Measurements from ENCODE around the gene UTY.

The UTY gene

DNA sequence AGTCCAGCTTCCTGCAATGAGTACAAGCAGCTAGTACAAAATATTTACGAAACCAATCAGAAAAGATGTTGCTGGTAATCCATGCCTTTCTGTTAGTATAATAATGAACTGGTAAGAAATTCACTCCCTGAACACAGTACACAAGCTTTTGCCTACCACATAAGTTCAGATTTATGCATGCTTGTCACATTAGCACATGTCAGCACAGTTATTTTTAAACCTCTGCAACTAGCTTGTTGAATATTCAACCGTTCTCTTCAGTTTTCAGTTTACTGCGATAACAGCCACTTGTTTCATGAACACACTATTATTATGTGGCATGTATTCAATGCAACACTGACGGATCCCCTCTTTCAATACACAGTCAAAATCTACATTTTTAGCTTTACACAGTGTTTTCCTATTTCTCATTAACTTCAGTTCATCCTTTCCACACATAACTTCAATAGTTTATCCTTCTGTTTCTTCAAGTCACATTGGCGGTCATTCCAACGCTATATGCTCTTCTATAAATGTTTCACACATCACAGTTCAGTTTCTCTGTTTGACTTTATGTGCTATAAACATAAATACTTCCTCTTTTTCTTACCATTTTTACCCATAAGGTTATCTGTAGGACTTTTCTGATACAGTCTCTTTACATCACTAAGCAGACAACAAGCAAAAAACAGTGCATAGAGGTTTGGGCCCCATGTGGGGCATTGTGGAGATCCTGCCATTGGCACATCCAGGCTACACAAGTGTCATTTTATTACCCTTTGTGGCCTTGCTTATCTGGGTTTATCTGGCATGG is 62.8 kb downstream of the UTY start:
- DNase-seq (ENCODE audit: extremely low spot score, insufficient read length, low read depth), result no peak

DNA sequence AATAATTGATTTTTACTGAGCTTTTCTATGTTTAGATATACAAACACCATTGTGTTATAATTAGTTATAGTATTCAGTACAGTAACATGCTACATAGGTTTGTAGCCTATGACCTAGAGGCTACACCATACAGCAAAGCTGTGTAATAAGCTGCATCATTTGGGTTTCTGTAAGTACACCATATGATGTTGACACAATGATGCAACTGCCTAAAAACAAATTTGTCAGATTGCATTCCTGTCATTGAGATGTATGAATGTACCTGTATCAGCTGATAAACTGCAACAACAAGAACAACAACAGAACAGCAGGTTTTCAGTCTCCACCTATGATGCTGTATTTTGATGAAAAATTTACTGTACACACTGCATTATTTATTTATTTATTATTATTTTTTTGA is 64.3 kb downstream of the UTY start:
- no peak for FAIRE-seq
- no peak for DNase-seq (ENCODE audit: extremely low spot score, insufficient read length, low read depth)

More for the DNA sequence above, 62.8 kb downstream of the UTY start:
- peak; percentile 96 for FAIRE-seq

DNA sequence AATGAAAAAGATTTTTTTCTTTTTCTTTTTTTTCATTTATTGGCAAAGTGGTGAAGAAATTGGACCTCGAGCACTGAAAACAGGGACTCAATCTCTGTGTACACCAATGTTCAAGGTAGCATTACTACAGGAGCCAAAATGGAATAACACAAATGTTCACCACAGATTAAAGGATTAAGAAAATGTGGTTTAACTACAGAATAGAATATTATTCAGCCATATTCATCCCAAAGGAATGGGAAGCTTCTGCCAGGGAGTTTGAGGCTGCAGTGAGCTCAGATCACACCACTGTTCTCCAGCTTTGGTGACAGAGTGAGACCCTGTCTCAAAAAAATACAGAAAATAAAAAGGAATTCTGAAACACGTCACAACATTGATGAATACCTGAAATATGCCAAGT is 81.0 kb downstream of the UTY start:
- DNase-seq (ENCODE audit: extremely low spot score, insufficient read length, low read depth) (no peak), FAIRE-seq (no peak)

DNA sequence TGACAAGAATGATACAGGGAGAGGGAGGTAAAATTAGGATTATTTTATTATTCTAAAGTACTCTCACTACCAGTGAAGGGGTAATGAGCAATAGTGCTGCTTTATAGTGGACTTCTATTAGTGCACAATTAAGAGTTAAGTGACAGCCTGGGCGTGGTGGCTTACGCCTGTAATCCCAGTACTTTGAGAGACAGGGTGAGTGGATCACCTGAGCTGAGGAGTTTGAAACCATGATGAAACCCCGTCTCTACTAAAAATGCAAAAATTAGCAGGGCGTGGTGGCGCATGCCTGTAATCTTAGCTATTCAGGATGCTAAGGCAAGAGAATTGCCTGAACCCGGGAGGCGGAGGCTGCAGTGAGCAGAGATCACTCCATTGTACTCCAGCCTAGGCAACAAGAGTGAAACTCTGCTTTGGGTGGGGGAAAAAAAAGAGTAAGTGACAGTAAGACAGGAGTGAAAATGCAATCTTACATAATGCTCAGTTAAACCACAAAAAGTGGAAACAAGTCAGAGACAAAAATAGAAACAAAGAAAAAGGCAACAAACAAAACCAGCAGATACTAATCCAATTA is 98.6 kb downstream of the UTY start:
- FAIRE-seq, result peak; percentile 73
- DNase-seq (ENCODE audit: extremely low spot score, insufficient read length, low read depth), result no peak

DNA sequence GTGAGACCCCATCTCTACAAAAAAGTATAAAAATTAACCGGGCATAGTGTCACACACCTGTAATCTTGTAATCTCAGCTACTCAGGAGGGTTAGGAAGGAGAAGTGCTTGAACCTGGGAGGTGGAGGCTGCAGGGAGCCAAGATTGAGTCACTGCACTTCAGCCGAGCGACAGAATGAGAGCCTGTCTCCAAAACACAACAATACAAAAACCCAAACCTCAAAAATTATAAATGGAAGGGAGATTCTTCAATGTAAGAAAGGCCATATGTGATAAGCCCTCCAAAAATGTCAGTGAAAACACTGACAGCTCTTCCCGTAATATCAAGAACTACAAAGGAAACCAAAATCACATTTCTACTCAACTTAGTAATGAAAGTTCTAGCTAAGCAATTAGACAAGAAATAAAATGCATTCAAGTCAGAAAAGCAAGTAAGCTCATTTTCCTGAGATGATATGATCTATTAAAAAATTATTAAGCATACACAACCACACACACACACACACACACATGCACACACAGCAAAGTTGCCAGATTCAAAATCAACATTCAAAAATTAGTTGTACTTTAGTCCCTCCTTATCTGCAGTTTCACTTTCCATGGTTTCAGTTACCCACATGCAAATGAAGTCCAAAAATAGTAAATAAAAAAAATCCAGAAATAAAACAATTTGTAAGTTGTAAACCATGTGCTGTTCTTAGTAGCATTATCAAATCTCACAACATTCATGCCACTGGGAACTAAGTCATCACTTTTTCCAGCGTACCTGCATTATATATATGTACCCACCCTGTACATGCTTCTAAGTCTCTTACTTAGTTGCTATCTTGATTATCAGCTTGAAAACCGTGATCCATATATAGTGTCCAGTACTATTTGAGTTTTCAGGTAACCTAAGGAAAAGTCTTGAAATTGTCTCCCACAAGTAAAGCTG is 108.7 kb downstream of the UTY start:
- FAIRE-seq (peak; percentile 70), DNase-seq (ENCODE audit: extremely low spot score, insufficient read length, low read depth) (no peak)

DNA sequence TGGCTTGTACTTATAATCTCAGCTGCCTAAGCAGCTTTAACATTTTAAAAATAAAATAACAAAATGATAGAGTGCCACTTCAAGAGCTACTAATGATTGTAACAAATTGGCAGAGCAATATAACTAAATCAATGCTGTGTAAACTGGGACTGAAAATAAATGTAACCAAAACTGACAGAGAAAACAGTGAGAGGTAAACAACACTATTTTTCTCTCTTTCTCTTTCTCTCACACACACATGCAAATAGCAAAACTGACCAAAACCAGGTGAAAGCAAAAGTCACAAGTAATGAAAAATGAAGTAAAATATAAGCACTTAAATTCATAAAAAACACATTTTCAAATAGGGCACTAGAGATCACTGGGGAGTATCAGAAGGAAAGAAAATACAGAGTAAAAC is 109.6 kb downstream of the UTY start:
- FAIRE-seq (peak; percentile 45), DNase-seq (ENCODE audit: extremely low spot score, insufficient read length, low read depth) (no peak)

DNA sequence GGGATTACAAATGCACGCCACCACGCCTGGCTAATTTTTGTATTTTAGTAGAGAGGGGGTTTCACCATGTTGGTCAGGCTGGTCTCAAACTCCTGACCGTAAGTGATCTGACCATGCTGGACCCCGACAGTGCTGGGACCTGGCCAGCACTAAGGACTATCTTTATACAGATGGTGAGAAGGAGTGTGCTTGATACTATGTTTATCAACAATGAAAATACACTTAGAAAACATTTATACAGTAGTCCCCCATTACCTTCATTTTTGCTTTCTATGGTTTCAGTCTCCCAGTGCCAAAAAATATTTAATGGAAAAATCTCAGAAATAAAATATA is 111.4 kb downstream of the UTY start:
- FAIRE-seq, result no peak
- DNase-seq (ENCODE audit: extremely low spot score, insufficient read length, low read depth), result no peak

DNA sequence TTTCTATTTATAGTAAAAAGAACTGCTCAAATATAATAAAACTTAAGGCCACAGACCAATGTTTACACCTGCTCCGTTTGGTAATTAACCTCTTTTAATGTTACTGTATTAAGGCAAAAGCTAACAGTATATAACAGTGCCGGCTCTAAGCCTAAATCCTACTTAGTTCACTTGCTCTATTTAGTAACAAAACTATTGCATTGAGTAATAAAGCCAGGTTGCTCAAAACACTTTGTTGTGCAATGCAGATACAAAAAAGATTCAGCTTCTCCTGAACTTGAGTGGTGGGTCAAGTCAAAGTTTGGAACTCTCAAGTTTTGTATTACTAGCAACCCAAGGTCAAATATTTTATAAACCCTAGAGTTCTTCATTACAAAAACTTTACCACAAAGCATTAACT is 116.2 kb downstream of the UTY start:
- DNase-seq (ENCODE audit: extremely low spot score, insufficient read length, low read depth) (no peak), FAIRE-seq (no peak)

DNA sequence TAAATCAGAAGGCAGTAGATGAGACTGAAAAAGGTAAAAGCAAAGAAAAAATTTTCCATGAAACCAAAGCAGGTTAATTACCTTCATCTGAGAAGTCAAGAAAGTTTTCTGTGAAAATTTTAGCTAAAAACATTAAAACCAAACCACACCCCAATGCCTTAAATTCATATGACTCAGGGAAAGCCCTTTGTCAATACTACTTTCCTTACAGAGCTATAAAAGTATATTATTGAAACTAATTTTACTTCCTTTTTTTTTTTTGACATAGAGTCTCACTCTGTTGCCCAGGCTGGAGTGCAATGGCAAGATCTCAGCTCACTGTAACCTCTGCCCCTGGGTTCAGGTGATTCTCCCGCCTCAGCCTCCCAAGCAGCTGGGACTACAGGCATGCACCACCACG is 117.2 kb downstream of the UTY start:
- FAIRE-seq (peak; percentile 71), DNase-seq (ENCODE audit: extremely low spot score, insufficient read length, low read depth) (no peak)

DNA sequence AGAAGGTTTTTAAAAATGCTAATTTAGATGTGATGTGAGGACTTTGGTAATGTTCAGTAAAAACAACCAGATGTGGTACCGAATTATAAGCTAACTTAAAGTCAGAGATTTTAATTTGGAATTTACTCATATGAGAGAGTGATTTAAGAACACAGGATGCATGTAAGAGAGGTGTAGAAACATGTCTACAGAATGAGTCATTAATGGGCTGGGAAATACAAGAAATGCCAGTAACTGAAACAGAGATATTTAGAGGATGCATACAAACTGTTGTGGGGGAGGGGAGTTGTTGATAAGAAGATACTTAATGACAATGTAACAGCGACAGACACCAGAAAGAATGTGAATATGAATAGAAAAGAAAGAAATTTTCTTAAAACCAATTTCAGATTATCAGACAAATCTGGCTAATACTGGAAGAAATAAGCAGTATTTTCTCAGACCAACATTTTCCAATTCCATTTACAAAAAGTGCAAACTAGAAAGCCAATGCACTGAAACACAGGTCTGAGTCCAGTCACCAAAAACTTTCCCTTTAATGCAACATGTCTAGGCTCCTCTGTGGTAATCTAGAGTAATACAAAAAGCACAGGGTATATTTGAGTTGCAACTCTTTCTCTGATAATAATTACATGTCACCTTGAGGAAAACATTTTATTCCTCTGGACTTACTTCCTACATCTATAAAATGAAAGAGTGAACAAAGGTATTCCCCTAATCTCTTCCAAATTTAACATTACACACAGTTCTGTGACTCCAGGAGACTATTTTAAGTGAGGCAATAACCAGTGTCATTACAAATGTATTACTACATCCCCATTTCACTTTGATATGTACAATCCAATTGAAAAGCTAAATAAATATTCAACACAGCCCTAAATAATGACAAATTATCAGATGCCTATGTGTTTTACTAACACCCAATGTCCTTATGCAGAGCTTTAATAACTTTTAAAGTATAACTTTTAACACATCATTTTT is 117.9 kb downstream of the UTY start:
- no peak for DNase-seq (ENCODE audit: extremely low spot score, insufficient read length, low read depth)
- peak; percentile 63 for FAIRE-seq

DNA sequence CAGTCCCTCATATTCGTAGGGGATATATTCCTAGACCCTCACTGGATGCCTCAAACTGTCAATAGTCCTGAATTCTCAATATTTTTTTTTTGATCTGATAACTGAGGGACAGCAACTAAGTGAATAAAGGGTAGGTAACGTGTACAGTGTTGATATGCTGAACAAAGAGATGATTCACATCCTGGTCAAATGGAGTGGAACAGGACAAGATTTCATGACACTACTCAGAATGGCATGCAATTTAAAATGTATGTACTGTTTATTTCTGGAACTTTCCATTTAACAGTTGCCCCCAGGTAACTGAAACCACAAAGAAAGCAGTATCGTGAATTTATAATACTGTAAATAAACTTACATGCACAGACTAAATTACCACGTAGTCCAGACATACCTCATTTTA is 128.4 kb downstream of the UTY start:
- no peak for DNase-seq (ENCODE audit: extremely low spot score, insufficient read length, low read depth)

DNA sequence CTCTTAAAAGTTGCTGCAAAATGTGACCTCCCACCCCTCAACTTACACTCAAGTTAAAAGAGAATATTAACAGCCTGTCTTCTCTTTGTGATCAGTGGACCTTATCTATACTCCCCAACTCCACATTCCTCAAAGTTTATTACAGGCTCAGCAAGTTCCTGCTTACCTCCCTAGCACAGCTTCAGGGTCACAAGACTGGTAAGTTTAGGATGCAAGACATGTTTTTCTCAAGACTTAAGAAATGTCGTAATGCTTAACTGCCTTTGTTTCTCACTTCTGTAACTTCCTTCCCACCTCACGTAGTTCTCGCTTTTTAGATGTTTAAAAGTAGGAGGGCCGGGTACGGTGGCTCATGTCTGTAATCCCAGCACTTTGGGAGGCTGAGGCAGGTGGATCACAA is 132.7 kb downstream of the UTY start:
- no peak for DNase-seq (ENCODE audit: extremely low spot score, insufficient read length, low read depth)
- no peak for FAIRE-seq

More for the DNA sequence above, 128.4 kb downstream of the UTY start:
- FAIRE-seq, result no peak

DNA sequence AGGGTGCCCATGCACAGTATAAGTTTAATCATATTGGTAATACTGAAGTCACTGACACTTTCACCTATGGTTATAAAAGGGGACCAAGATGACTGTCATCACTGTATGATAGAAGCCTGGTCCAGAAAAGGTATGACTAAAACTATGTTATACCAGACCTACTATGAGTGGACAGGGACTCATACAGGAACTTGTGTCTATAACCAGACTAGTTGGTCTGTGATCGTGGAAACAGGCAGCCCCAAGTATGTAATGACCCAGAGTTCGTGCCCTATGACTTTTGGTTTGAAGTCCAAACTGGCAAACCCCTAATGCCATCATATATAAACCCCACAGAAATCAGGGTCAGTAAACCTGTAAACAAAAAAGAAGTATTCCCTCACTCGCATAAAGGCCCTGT is 134.3 kb downstream of the UTY start:
- DNase-seq (ENCODE audit: extremely low spot score, insufficient read length, low read depth) (no peak), FAIRE-seq (no peak)

DNA sequence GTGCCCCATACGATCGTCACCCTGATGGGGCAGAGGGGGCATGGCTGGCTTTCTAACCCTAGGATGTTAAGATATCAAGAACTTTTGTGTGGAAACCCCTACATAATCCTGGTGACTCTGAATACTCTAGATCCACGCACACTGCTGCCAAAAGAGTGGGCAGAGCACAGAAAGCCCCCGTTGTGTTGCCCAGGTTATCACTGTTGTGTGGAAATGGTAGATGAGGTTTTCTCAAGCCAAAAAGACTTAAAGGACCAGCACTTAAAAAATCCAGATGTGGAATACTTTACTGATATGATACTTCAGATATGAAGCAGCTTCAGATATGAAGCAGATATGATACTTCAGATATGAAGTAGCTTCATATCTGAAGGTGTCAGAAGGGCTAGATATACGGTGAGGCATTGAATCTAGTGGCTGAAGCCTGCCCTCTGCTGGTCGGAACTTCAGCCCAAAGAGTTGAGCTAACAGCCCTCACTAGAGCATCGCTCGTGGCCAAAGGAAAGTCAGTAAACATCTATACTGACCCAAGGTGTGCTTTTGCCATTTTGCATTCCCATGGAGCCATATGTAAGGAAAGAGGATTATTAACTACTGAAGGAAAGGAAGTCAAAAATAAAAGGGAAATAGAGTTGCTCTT is 136.4 kb downstream of the UTY start:
- DNase-seq (ENCODE audit: extremely low spot score, insufficient read length, low read depth) (no peak), FAIRE-seq (peak; percentile 84)

DNA sequence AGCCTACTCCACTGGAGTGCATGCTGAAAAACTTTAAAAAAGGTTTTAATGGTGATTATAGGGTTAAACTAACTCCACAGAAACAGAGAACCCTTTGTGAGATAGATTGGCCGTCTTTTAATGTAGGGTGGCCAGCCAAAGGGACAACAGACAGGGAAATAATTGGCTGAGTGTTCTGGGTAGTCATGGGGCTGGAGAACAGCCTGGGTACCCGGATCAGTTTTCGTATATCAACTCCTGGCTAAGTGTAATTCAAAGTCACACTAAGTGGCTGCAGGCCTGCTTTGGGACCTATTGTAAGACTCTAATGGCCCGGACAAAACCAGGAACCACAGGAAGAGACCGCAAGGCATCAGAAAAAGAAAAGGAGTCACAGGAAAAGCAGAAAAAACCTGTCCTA is 139.9 kb downstream of the UTY start:
- DNase-seq (ENCODE audit: extremely low spot score, insufficient read length, low read depth) (no peak), FAIRE-seq (no peak)

DNA sequence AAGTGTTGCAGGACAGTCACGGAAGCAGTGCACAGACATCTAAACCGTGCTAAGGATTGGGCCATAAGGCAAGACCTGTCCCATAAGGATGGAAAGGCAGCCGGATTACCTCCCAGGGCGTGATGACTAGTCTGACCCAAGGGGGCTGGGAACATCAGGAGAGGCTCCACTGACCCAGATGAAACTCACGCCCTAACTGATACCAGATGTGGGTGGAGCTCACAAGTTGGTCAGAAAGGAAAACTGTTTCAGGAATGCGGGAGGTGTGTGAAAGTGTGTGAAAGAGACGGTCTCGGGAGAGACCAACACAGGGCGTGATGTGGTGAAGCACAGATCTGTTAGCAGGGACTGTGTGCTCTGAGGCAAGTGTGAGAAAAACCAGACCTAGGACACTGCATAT is 140.5 kb downstream of the UTY start:
- FAIRE-seq, result no peak
- DNase-seq (ENCODE audit: extremely low spot score, insufficient read length, low read depth), result no peak

DNA sequence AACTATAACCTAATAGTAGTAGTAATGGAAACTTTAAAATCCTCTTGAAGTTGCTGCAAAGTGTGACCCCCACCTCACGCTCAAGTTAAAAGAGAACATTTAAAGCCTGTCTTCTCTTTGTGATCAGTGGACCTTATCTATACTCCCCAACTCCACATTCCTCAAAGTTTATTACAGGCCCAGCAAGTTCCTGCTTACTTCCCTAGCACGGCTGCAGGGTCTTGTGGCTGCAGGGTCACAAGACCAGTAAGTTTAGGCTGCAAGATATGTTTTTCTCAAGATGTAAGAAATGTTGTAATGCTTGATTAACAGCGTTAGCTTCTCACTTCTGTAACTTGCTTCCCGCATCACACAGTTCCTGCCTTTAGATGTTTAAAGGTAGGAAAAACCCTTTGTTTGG is 141.1 kb downstream of the UTY start:
- FAIRE-seq (no peak), DNase-seq (ENCODE audit: extremely low spot score, insufficient read length, low read depth) (no peak)

DNA sequence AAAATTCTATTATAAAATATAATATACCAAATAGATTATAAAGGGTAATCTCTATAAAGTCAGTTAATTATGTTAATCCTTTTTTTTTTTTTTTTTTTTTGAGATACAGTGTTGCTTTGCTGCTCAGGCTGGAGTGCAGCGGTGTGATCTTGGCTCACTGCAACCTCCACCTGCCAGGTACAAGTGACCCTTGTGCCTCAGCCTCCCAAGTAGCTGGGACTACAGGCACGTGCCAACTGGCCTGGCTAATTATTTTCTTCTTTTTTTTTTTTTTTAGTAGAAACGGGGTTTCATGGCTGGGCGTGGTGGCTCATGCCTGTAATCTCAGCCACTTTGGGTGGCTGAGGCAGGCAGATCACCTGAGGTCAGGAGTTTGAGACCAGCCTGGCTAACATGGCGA is 141.9 kb downstream of the UTY start:
- no peak for DNase-seq (ENCODE audit: extremely low spot score, insufficient read length, low read depth)
- FAIRE-seq, result no peak

DNA sequence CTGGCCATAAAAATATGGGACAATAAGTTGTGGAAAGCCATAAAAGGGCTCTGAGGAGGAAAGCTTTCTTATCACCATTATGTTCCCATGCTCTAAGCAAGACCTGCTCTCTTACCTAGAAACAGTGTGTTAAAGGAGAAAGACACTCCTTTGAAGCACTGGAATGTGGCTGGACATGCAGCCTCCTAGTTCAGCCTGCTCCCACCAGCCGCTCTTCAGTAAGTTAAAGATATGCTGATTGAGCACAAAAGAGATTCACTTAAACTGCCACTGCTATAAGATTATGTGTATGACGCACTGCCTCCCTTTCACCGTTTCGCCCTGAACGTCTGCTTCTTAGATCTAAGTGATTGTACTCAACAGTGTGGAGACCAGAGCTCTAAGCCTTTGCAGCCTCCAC is 146.0 kb downstream of the UTY start:
- FAIRE-seq, result peak; percentile 48
- no peak for DNase-seq (ENCODE audit: extremely low spot score, insufficient read length, low read depth)
